Omental fat pad (tissue), 4 donors: ENCODE data around the gene TXNL1. TPM values are rescaled to one million over a fixed set of nuclear protein-coding genes. Genes with fewer than 3 reads are reported as not detected.

Experiments used
- ATAC-seq: fragments of 150-250 bp; one replicate; pipeline ENCODE4 v1.9.1; 2016; ENCODE audit warnings: mild to moderate bottlenecking, moderate library complexity; ENCODE audit not compliant: low FRiP score
- DNase-seq: peaks from one replicate; pipeline ENCODE4 v3.0.0-alpha.2; 2019; ENCODE audit warnings: low spot score
- total RNA-seq, 4 donors: library from RNA; depleted of rRNA; stranded (reverse); fragments of >200 nt; gene quantifications; one replicate each; pipeline ENCODE4 v1.1.0, GENCODE V29; 2016
- TF ChIP-seq, protein P1 (sequence below), 3 donors: fragments of 450-650 bp; IDR thresholded peaks; one replicate each; pipeline ENCODE4 v1.5.1; 2016 to 2017; ENCODE audit warnings: antibody characterized with exemption in 3 of 3, mild to moderate bottlenecking in 3 of 3, moderate library complexity in 2 of 3

The TXNL1 gene
- total RNA-seq, 4 donors from 2014 or later, result 31.4 to 47.4 (median 41.1) TPM

DNA sequence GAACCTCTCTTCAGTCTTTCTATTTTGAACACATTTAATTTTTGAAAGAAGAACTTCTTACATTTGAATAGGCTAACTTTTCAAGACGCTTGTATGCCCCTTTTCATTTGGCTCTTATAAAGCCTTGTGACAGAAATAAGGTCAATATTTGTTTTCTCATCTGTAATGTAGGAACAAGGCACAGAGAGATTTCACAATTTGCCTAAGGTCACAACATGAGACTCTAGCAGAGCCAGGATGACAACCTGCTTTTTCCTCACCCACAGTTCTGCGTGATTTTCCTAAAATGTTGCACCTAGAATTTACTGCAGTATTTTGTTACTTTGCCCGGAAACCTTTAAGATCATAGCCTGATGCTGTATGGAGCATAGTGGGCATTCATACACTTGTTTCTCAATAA lies 67.4 kb downstream of the TXNL1 start:
- DNase-seq (no peak), ATAC-seq (no peak)

DNA sequence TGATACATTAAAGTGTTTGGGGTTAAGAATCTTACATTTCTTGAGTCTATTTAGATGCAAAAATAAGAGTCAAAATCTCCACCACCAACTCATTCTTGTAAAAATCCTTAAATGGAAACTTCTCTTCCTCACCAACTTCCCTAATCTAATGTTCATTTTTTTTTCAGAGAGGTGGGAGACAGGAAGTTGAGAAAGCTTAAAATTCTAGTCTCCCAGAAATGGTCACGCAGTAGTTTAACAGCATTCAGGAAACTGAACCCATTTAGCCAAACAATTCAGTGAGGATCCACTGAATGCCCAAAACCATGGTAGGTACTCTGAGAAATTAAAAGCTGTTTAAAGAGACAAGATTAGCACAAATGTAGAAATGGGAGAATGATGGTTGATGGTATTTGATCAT lies 69.0 kb downstream of the TXNL1 start:
- DNase-seq (no peak), ATAC-seq (no peak)
- TF ChIP-seq, protein P1, sequence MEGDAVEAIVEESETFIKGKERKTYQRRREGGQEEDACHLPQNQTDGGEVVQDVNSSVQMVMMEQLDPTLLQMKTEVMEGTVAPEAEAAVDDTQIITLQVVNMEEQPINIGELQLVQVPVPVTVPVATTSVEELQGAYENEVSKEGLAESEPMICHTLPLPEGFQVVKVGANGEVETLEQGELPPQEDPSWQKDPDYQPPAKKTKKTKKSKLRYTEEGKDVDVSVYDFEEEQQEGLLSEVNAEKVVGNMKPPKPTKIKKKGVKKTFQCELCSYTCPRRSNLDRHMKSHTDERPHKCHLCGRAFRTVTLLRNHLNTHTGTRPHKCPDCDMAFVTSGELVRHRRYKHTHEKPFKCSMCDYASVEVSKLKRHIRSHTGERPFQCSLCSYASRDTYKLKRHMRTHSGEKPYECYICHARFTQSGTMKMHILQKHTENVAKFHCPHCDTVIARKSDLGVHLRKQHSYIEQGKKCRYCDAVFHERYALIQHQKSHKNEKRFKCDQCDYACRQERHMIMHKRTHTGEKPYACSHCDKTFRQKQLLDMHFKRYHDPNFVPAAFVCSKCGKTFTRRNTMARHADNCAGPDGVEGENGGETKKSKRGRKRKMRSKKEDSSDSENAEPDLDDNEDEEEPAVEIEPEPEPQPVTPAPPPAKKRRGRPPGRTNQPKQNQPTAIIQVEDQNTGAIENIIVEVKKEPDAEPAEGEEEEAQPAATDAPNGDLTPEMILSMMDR (IDR thresholded peaks at IDR 0.05), result no peak

More for the DNA sequence above, 67.4 kb downstream of the TXNL1 start:
- TF ChIP-seq, protein P1 (IDR thresholded peaks at IDR 0.05), result no peak

- TF ChIP-seq, protein P1 (IDR thresholded peaks at IDR 0.05), result no peak
- ATAC-seq (no peak), DNase-seq (no peak)
Measured at GRCh38 chr18:56568986-56569385, 69.4 kb downstream of the TXNL1 start.

DNA sequence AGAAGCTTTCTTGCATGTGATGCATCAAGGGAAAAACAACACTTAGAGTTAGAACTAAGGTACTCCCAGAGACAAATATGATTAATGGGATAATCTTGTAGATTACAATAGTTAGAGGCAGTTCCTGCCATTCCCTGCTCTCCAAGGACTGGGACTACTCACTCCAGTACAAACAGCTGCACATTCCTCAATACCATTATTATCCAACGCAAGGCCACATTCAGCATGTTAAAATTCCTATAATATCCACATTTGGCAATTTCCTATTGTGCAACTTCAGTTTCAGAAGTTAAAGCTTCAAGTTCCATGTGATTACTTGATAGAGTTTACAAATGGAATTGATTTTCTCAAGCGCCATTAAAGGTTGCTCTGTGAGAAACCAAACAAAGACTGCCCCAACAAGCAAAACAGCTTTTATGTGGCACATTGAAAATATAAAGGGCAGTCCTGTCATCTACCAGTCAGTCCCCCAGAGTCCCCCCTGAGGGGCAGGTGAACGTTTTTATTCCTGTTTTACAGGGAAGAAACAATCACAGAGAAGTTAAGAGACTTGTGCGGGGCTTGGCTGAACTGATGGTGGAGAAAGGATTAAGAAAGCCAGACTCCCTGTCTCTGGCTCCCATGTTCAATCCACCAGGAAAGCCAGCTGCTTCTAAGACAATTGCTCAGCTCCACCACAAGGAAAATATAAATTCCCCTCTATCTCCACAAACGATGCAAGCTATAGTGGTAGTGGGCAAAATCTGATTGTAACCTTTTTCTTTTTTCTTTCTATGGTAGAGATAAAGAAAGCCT lies 72.6 kb downstream of the TXNL1 start:
- DNase-seq (no peak), ATAC-seq (no peak)
- TF ChIP-seq, protein P1 (IDR thresholded peaks at IDR 0.05), result no peak

GRCh38 chr18:56565046-56565445 lies 73.3 kb downstream of the TXNL1 start:
- DNase-seq (no peak), ATAC-seq (no peak)
- TF ChIP-seq, protein P1 (IDR thresholded peaks at IDR 0.05), result no peak

GRCh38 chr18:56563568-56563967 lies 74.8 kb downstream of the TXNL1 start:
- DNase-seq (no peak), ATAC-seq (no peak)
- TF ChIP-seq, protein P1 (IDR thresholded peaks at IDR 0.05), result no peak

DNA sequence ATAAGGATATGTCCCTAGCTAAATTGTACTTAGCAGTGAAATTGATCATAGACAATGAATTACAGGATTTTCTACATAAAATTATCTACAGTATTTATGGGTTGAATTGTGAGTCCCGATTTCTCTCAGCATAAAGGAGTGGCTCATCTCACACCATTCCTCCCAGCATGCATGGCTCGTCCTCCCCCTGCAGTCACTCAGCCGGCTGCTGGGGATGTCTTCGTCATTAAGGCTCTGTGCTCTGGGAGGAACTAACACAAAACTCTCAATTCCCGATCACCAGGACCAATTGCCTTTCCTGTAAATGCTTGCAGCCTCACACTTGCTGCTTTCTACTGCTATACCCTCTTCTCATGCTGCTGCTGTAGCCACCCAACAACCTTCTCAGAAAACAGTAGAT lies 75.9 kb downstream of the TXNL1 start:
- TF ChIP-seq, protein P1 (IDR thresholded peaks at IDR 0.05), result no peak
- no peak for ATAC-seq

More for the DNA sequence above, 75.9 kb downstream of the TXNL1 start:
- DNase-seq, result no peak
